HG03520 (cell line): ENCODE data around the gene CCDC85B.
"Not testable (repeated sequence)": the region's sequence is repeated elsewhere in the genome, so short reads cannot be mapped to it uniquely, and the experiment has no call there.

Source experiments
- ATAC-seq: cut with Tn5 transposase; IDR thresholded peaks from one replicate; pipeline ENCODE4 v1.9.1; 2021; ENCODE audit warnings: mild to moderate bottlenecking, moderate library complexity; ENCODE audit not compliant: unreplicated experiment

The CCDC85B gene

GRCh38 chr11:65885808-65886536 lies 4.5 kb upstream of the CCDC85B start:
- no peak for ATAC-seq

GRCh38 chr11:65886826-65887722 lies 3.4 kb upstream of the CCDC85B start:
- ATAC-seq = no peak

GRCh38 chr11:65887723-65888162 lies 2.7 kb upstream of the CCDC85B start:
- ATAC-seq = peak; percentile 2

- peak; percentile 42 for ATAC-seq
Measured at GRCh38 chr11:65888163-65888814, 2.2 kb upstream of the CCDC85B start, which contains the start of gene FIBP. Gene FIBP (minus strand): TSS chr11:65888471. CDS start chr11:65888418, 53 bp downstream.

- ATAC-seq = no peak
Measured at GRCh38 chr11:65891219-65892136, 1.0 kb downstream of the CCDC85B start.

GRCh38 chr11:65892137-65892540 lies 1.7 kb downstream of the CCDC85B start:
- ATAC-seq = not testable (repeated sequence)

- ATAC-seq = no peak
Measured at GRCh38 chr11:65892661-65893317, 2.3 kb downstream of the CCDC85B start.

- ATAC-seq = no peak
Measured at GRCh38 chr11:65894034-65894591, 3.6 kb downstream of the CCDC85B start.

GRCh38 chr11:65895482-65895981 lies 5.1 kb downstream of the CCDC85B start:
- ATAC-seq = no peak

GRCh38 chr11:65896034-65896999 lies 5.8 kb downstream of the CCDC85B start:
- no peak for ATAC-seq

- ATAC-seq = no peak
Measured at GRCh38 chr11:65897020-65897471, 6.6 kb downstream of the CCDC85B start.

- no peak for ATAC-seq
Measured at GRCh38 chr11:65898656-65899355, 8.3 kb downstream of the CCDC85B start.

GRCh38 chr11:65899356-65900124 lies 9.1 kb downstream of the CCDC85B start:
- ATAC-seq = no peak

GRCh38 chr11:65900125-65900898 lies 9.8 kb downstream of the CCDC85B start, which contains the start of gene FOSL1:
Gene FOSL1 (minus strand): TSS chr11:65900388. CDS start chr11:65900339, 49 bp downstream.
- peak; percentile 60 for ATAC-seq

GRCh38 chr11:65900899-65901180 lies 10.4 kb downstream of the CCDC85B start:
- ATAC-seq = no peak

GRCh38 chr11:65903068-65903481 lies 12.6 kb downstream of the CCDC85B start:
- no peak for ATAC-seq
